ENCODE results near the gene ALDH8A1.

GRCh38 chr6:134964451-134965203 lies 14.7 kb upstream of the ALDH8A1 start:
- TF ChIP-seq RAD21 (IDR thresholded peaks at IDR 0.05; ENCODE audit: low read depth) (no peak), EGR1 (IDR thresholded peaks at IDR 0.05) (no peak), MAX (IDR thresholded peaks at IDR 0.05) (no peak)
